K562 (cell line): Measurements from ENCODE around the gene CPM. TPM values are rescaled to one million over a fixed set of nuclear protein-coding genes. Genes with fewer than 3 reads are reported as not detected.

Experiments
- ATAC-seq: fragments of 200-7000 bp; cut with Tn5 transposase; 3 replicates; pipeline ENCODE4 v1.9.1; 2020; ENCODE audit warnings: moderate library complexity
- BruUV-seq: library from RNA; stranded (reverse); fragments of 400-500 nt; replicated peaks from 2 replicates; lab custom pipeline; 2021; lab: Mats Ljungman, UMichigan
- CTCF ChIA-PET: fragments of 300-600 bp; formaldehyde crosslinking; extraction: SDS; loops from one replicate; lab custom pipeline; 2021; ENCODE audit warnings: low intra/inter-chr PET ratio; lab: Yijun Ruan, JAX
- POLR2A ChIA-PET: fragments of 300-600, 350-650 bp; sonication (Branson Sonifier 250); formaldehyde crosslinking; extraction: SDS; loops from one replicate; lab custom pipeline; 2021; ENCODE audit warnings: antibody characterized with exemption, inconsistent platforms; lab: Yijun Ruan, JAX
- DNase-seq, 4 experiments: peaks; one replicate each; pipeline versions ENCODE4 v3.0.0 to v3.0.0-alpha.2; 2011 to 2018; ENCODE audit warnings: low spot score in 3 of 4, mixed read lengths in 3 of 4; ENCODE audit errors: extremely low read depth in 1 of 4
- FAIRE-seq: peaks from 2 replicates; lab custom pipeline; 2011; peaks lifted over from hg19 to GRCh38; lab: Jason Lieb, UNC
- H2AFZ ChIP-seq: 2 replicates; pipeline ENCODE4 v1.6.0; 2011; ENCODE audit warnings: low read depth, low read length, control low read depth, inconsistent platforms
- H3K27ac ChIP-seq: fragments of 200-600 bp; 3 replicates; pipeline ENCODE4 v1.8.0; 2011; ENCODE audit warnings: low read depth, mild to moderate bottlenecking, control low read depth, inconsistent platforms, low read length, moderate library complexity, mixed read lengths; ENCODE audit errors: extremely low read depth
- H3K27me3 ChIP-seq, 2 experiments: fragments of 300-600 bp in 1 of 2; 2 replicates in 1 of 2; 3 replicates in 1 of 2; pipeline versions ENCODE4 v1.6.0 to v1.8.0; 2011; ENCODE audit warnings: inconsistent platforms in 2 of 2, low read length in 2 of 2, mild to moderate bottlenecking in 1 of 2, mixed read lengths in 1 of 2, moderate library complexity in 1 of 2; ENCODE audit not compliant: control insufficient read depth in 2 of 2, insufficient read depth in 2 of 2
- H3K36me3 ChIP-seq: fragments of 300-600 bp; 3 replicates; pipeline ENCODE4 v1.8.0; 2011; ENCODE audit warnings: mild to moderate bottlenecking, low read length, inconsistent platforms; ENCODE audit not compliant: control insufficient read depth, insufficient read depth
- H3K4me1 ChIP-seq, 2 experiments: fragments of 200-600 bp in 1 of 2; replicated peaks in 1 of 2; 2 replicates in 1 of 2; 3 replicates in 1 of 2; pipeline versions ENCODE4 v1.5.1 to v1.8.0; 2011; ENCODE audit warnings: inconsistent platforms in 2 of 2, low read length in 2 of 2, mild to moderate bottlenecking in 1 of 2, mixed read lengths in 1 of 2, moderate library complexity in 1 of 2; ENCODE audit not compliant: control insufficient read depth in 2 of 2, insufficient read depth in 2 of 2
- H3K4me2 ChIP-seq: 2 replicates; pipeline ENCODE4 v1.6.1; 2011; ENCODE audit warnings: low read length, control low read depth, inconsistent platforms, mixed read lengths; ENCODE audit not compliant: insufficient read depth
- H3K4me3 ChIP-seq: fragments of 200-600 bp; sonication (generic), shearing (Covaris generic); 2 replicates; pipeline ENCODE4 v1.5.1; 2016; ENCODE audit warnings: control low read depth, inconsistent platforms
- H3K79me2 ChIP-seq: fragments of 200-600 bp; 3 replicates; pipeline ENCODE4 v1.8.0; 2011; ENCODE audit warnings: low read length, inconsistent platforms; ENCODE audit not compliant: control insufficient read depth, insufficient read depth
- H3K9ac ChIP-seq, 2 experiments: 2 replicates each; pipeline versions ENCODE4 v1.6.0 to v1.6.1; 2011; ENCODE audit warnings: low read depth in 2 of 2, low read length in 2 of 2, control low read depth in 1 of 2, inconsistent platforms in 1 of 2, mild to moderate bottlenecking in 1 of 2, mixed read lengths in 1 of 2; ENCODE audit not compliant: insufficient read depth in 1 of 2
- H3K9me1 ChIP-seq: one replicate; pipeline ENCODE4 v1.6.0; 2011; ENCODE audit warnings: inconsistent platforms, mild to moderate bottlenecking, low read length, moderate library complexity; ENCODE audit not compliant: control insufficient read depth, insufficient read depth
- H3K9me3 ChIP-seq: replicated peaks from 2 replicates; pipeline ENCODE4 v1.5.1; 2011; ENCODE audit warnings: low read depth, low read length, inconsistent platforms; ENCODE audit not compliant: control insufficient read depth, insufficient read depth
- H4K20me1 ChIP-seq: replicated peaks from 2 replicates; pipeline ENCODE4 v1.6.1; 2011; ENCODE audit warnings: low read length, inconsistent platforms, mixed read lengths; ENCODE audit not compliant: control insufficient read depth, insufficient read depth
- EZH2 ChIP-seq: IDR thresholded peaks from 2 replicates; pipeline ENCODE4 v1.6.1; 2012; ENCODE audit warnings: low read depth, mild to moderate bottlenecking, inconsistent platforms, low read length, borderline replicate concordance
- MBD2 ChIP-seq: sonication (generic); IDR thresholded peaks from 2 replicates; pipeline ENCODE4 v1.6.1; 2016; ENCODE audit warnings: low read depth, borderline replicate concordance
- NR2C1 ChIP-seq, 2 experiments: fragments of 450-650 bp; IDR thresholded peaks; 2 replicates each; pipeline ENCODE4 v1.6.1; 2017; ENCODE audit warnings: mild to moderate bottlenecking in 2 of 2, antibody characterized with exemption in 1 of 2, inconsistent platforms in 1 of 2, missing compliant biosample characterization in 1 of 2, missing genetic modification characterization in 1 of 2
- OTX1 ChIP-seq: fragments of 450-650 bp; formaldehyde crosslinking; IDR thresholded peaks from 2 replicates; pipeline ENCODE4 v1.4.0; 2022; ENCODE audit warnings: mild to moderate bottlenecking
- PKNOX1 ChIP-seq: fragments of 450-650 bp; IDR thresholded peaks from 2 replicates; pipeline ENCODE4 v1.6.1; 2016
- TFAP4 ChIP-seq: sonication (generic); formaldehyde crosslinking; IDR thresholded peaks from 2 replicates; pipeline ENCODE4 v1.8.0; 2022; ENCODE audit warnings: missing genetic modification reagents, mild to moderate bottlenecking, moderate library complexity, borderline replicate concordance
- ZBTB33 ChIP-seq: sonication (generic); formaldehyde crosslinking; IDR thresholded peaks from 2 replicates; pipeline ENCODE4 v1.8.1; 2023; ENCODE audit warnings: mild to moderate bottlenecking, missing genetic modification reagents
- WGBS: fragments of 100-300 bp; shearing (Covaris generic); methylation state at CpG from one replicate; pipeline ENCODE4 v1.1.6; 2016; ENCODE audit warnings: low coverage, mixed read lengths; ENCODE audit not compliant: insufficient coverage; ENCODE audit errors: missing lambda C conversion rate; 5-methylcytosine and 5-hydroxymethylcytosine counted together
- in situ Hi-C: fragments of 300-500 bp; cut with MboI; formaldehyde crosslinking; loops from 4 replicates; pipeline ENCODE4 v1.15.0; 2018; ENCODE audit warnings: inconsistent platforms, mixed read lengths
- intact Hi-C: fragments of 100-400 bp; cut with micrococcal nuclease; formaldehyde crosslinking; loops from 2 replicates; pipeline ENCODE4 v1.14.2; 2022
- polyA plus RNA-seq, 8 experiments: library from polyadenylated mRNA; depleted of rRNA in 4 of 8; stranded (reverse) in 5 of 8; unstranded in 3 of 8; fragments of >200 nt; fragmentation: Nextera tagmentation in 2 of 8; fragmentation: Illumina TruSeq in 1 of 8; extraction: Ambion mirVana in 2 of 8; extraction: Trizol in 1 of 8; gene quantifications; 2 replicates each; pipeline versions ENCODE4 v1.2.1 to v1.2.3, GENCODE V29; 2011 to 2014; ENCODE audit warnings: inconsistent platforms in 1 of 8, missing spikeins in 1 of 8
- total RNA-seq, 7 experiments: library from RNA; depleted of rRNA in 6 of 7; stranded (reverse); fragments of >200 nt in 6 of 7; fragmentation: Illumina TruSeq in 2 of 7; extraction: Trizol in 2 of 7; gene quantifications; 2 replicates each; pipeline versions ENCODE4 v1.2.1 to v1.2.3, GENCODE V29; 2011 to 2021; ENCODE audit warnings: low replicate concordance in 1 of 7
- TF ChIP-seq, protein P1 (sequence below): fragments of 450-650 bp; IDR thresholded peaks from 2 replicates; pipeline ENCODE4 v1.6.1; 2018; ENCODE audit not compliant: partially characterized antibody
- TF ChIP-seq, protein P2 (sequence below), 2 experiments: fragments of 450-650 bp; conservative IDR thresholded peaks; 2 replicates each; pipeline ENCODE4 v1.6.1; 2017; ENCODE audit warnings: mild to moderate bottlenecking in 2 of 2, moderate library complexity in 2 of 2

CPM gene
- total and polyA plus RNA-seq, 9 of the 15 experiments (the other 6 are each of a cell fraction or from before 2014, with no cell fraction given) = 0.31 TPM; not detected in 8

DNA sequence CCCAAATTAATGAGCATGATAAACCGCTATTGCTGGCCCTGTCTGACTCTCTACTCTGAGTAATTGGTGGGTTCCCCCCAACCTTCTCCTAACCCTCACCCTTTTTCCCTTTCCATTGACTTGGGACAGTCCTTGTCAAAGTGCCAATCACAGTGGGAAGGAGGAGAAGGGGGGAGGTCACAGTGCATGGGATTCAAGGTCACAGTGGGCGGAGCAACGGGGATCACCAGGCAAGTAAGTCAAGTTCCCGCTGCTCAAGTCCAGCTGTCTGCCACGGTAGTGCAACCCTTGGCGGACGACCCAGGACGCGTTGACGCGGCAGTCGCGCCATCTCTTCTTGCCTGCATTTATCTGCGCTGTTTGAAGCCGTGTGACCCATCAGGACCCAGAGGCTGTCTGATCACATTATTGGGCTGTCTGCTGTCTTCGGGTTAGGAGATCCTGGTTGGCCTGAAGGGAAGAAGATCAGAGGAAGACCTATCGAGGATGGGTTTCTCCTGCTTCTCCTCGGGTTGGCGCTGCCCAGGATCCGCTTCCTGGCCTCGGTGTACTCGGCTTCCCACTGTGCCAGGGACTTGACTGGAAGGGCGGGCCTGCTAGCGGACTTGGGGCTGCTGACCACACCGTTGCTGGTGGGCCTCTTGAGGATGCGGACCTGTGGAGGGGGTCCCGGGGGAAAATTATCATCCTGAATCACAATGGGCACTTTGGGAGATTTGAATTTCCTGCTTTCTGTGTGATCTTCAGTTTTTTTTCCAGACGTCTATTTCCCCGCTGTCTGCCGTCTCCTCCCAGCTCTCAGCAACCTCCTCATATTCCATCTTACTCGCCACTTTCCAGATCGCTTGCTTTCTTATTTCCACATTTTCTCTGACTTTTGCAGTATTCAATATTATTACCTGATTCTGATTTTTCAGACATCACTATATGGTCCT is 128.0 kb downstream of the CPM start:
- H3K9me1 ChIP-seq = no peaks in the 10 kb centered on the region
- H3K36me3 ChIP-seq = peaks cover 12% of the 10 kb centered on the region; the same call in 1 of the 3 replicates
- in situ Hi-C loops = no loop called here
- no TSS peak for BruUV-seq
- no peaks in the 10 kb centered on the region for H3K27me3 ChIP-seq
- no peak overlapping the region for H3K4me2 ChIP-seq
- H3K4me3 ChIP-seq = no peak overlapping the region
- no peak overlapping the region for H3K9ac ChIP-seq
- DNase-seq = peak in 1 of 4 experiments; percentile 15
- peaks cover 14% of the 10 kb centered on the region in 2 experiments; a peak in 4 of 5 replicates for H3K4me1 ChIP-seq
- no peak for ATAC-seq
- ChIA-PET CTCF (no interaction called here), POLR2A (no interaction called here)
- no peak overlapping the region for H3K27ac ChIP-seq
- no peaks in the 10 kb centered on the region for H3K9me3 ChIP-seq
- no peak for FAIRE-seq
- intact Hi-C loops = no loop called here
- H2AFZ ChIP-seq = peak overlapping the region; percentile 94; the same call in 1 of the 2 replicates
- 92% methylated on average over 30 of the region's 32 CpGs for WGBS
- H3K79me2 ChIP-seq = peaks cover 20% of the 10 kb centered on the region
- H4K20me1 ChIP-seq = no peaks in the 10 kb centered on the region
- peak; percentile 97 for TF ChIP-seq ZBTB33
- TF ChIP-seq, protein P1, sequence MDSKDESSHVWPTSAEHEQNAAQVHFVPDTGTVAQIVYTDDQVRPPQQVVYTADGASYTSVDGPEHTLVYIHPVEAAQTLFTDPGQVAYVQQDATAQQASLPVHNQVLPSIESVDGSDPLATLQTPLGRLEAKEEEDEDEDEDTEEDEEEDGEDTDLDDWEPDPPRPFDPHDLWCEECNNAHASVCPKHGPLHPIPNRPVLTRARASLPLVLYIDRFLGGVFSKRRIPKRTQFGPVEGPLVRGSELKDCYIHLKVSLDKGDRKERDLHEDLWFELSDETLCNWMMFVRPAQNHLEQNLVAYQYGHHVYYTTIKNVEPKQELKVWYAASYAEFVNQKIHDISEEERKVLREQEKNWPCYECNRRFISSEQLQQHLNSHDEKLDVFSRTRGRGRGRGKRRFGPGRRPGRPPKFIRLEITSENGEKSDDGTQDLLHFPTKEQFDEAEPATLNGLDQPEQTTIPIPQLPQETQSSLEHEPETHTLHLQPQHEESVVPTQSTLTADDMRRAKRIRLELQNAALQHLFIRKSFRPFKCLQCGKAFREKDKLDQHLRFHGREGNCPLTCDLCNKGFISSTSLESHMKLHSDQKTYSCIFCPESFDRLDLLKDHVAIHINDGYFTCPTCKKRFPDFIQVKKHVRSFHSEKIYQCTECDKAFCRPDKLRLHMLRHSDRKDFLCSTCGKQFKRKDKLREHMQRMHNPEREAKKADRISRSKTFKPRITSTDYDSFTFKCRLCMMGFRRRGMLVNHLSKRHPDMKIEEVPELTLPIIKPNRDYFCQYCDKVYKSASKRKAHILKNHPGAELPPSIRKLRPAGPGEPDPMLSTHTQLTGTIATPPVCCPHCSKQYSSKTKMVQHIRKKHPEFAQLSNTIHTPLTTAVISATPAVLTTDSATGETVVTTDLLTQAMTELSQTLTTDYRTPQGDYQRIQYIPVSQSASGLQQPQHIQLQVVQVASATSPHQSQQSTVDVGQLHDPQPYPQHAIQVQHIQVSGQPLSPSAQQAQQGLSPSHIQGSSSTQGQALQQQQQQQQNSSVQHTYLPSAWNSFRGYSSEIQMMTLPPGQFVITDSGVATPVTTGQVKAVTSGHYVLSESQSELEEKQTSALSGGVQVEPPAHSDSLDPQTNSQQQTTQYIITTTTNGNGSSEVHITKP = peak; percentile 41
- peak; percentile 52; the same call in 1 of the 2 replicates for TF ChIP-seq NR2C1 (IDR thresholded peaks at IDR 0.05)
- TF ChIP-seq NR2C1 (tag; IDR thresholded peaks at IDR 0.05) = no peak
- TF ChIP-seq PKNOX1 = peak; percentile 28; the same call in 1 of the 2 replicates
- no peak for TF ChIP-seq OTX1 (CRISPR knock-in tag)
- TF ChIP-seq, protein P2, sequence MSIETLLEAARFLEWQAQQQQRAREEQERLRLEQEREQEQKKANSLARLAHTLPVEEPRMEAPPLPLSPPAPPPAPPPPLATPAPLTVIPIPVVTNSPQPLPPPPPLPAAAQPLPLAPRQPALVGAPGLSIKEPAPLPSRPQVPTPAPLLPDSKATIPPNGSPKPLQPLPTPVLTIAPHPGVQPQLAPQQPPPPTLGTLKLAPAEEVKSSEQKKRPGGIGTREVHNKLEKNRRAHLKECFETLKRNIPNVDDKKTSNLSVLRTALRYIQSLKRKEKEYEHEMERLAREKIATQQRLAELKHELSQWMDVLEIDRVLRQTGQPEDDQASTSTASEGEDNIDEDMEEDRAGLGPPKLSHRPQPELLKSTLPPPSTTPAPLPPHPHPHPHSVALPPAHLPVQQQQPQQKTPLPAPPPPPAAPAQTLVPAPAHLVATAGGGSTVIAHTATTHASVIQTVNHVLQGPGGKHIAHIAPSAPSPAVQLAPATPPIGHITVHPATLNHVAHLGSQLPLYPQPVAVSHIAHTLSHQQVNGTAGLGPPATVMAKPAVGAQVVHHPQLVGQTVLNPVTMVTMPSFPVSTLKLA (conservative IDR thresholded peaks at IDR 0.05) = no peak
- TF ChIP-seq EZH2 = no peak
- no peak for TF ChIP-seq MBD2
- peak; percentile 39; the same call in 1 of the 2 replicates for TF ChIP-seq TFAP4 (CRISPR knock-in tag)
